ENCODE data around the gene TK2.
"Not testable (repeated sequence)": the region's sequence is repeated elsewhere in the genome, so short reads cannot be mapped to it uniquely, and the experiment has no call there.

TK2 gene

GRCh38 chr16:66502020-66502913, 47.7 kb downstream of the TK2 start:
- no peak for DNase-seq

DNA sequence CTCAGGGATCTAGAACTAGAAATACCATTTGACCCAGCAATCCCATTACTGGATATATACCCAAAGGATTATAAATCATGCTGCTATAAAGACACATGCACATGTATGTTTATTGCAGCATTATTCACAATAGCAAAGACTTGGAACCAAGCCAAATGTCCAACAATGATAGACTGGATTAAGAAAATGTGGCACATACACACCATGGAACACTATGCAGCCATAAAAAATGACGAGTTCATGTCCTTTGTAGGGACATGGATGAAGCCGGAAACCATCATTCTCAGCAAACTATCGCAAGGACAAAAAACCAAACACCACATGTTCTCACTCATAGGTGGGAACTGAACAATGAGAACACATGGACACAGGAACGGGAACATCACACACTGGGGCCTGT, 48.4 kb downstream of the TK2 start:
- not testable (repeated sequence) for DNase-seq

- not testable (repeated sequence) for DNase-seq
Measured at GRCh38 chr16:66497921-66498320, 52.0 kb downstream of the TK2 start.

DNA sequence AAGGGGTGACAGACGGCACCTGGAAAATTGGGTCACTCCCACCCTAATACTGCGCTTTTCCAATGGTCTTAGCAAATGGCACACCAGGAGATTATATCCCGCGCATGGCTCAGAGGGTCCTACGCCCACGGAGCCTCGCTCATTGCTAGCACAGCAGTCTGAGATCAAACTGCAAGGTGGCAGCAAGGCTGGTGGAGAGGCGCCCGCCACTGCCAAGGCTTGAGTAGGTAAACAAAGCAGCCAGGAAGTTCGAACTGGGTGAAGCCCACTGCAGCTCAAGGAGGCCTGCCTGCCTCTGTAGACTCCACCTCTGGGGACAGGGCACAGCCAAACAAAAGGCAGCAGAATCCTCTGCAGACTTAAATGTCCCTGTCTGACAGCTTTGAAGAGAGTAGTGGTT, 53.7 kb downstream of the TK2 start:
- not testable (repeated sequence) for DNase-seq

GRCh38 chr16:66495440-66495839, 54.5 kb downstream of the TK2 start:
- DNase-seq = no peak

- no peak for DNase-seq
Measured at GRCh38 chr16:66494916-66495315, 55.0 kb downstream of the TK2 start.

GRCh38 chr16:66493490-66494401, 56.2 kb downstream of the TK2 start:
- DNase-seq = no peak

DNA sequence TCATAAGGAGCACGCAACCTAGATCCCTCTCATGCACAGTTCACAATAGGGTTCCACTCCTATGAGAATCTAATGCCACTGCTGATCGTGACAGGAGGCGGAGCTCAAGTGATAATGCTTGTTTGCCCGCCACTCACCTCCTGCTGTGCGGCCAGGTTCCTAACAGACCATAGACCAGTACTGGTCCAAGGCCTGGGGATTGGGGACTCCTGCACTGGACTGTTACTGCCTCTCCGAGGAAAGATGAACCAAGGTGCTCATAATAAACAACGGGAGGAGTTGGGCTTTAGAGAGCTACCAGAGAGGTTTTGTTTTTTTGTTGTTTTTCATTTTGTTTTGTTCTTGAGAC, 58.2 kb downstream of the TK2 start:
- no peak for DNase-seq

- no peak for DNase-seq
Measured at GRCh38 chr16:66490774-66491715, 58.9 kb downstream of the TK2 start.

GRCh38 chr16:66489818-66490217, 60.1 kb downstream of the TK2 start:
- no peak for DNase-seq

- DNase-seq = no peak
Measured at GRCh38 chr16:66489385-66489784, 60.5 kb downstream of the TK2 start.

DNA sequence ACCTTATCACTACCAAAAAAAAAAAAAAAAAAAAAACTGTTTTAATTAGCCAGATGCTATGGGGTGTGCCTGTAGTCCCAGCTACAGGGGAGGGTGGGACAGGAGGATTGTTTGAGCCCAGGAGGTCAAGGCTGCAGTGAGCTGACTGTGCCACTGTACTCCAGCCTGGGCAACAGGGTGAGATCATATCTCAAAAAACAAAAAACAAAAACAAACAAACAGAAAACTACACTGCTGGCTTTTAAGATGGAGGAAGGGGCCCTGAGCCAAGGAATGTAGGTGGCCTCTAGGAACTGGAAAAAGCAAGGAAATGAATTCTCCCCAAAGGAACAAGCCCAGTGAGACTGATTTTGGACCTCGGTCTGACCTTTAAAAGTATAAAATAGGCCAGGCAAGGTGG, 61.4 kb downstream of the TK2 start:
- DNase-seq = no peak

DNA sequence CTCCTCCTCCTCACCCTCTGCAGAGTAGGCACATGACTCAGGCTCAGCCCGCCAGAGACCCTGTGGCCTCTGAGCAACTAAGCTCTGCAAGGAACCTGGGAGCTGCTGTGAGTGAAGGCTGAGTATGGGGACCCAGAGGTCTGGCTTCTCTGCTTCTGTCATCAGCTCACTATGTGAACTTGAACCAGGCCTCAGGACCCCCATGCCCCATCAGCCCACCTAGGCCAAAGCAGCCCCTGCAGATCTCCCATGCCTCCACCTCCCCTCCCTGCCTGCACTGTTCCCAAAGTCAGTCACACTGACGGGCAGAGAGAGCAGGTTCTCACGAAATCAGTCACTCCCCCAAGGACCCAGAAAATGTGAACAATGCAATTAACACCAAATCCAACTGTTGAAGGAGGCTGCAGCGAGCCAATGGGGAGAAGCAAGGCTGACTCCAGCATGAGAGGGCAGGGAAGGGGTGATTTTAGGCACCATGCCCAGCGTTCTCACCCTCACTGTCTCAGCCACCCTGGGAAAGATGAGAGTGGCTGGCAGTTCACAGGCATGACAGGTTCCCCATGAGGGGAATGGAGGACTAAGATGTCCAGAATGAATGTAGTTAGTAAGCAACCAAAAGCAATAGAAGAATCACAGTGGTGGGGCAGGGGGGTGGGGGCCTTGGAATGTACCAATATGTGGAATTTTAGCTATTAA, 62.2 kb downstream of the TK2 start:
- DNase-seq = no peak

- DNase-seq = no peak
Measured at GRCh38 chr16:66486773-66487579, 62.9 kb downstream of the TK2 start.

- no peak for DNase-seq
Measured at GRCh38 chr16:66486199-66486772, 63.6 kb downstream of the TK2 start.

DNA sequence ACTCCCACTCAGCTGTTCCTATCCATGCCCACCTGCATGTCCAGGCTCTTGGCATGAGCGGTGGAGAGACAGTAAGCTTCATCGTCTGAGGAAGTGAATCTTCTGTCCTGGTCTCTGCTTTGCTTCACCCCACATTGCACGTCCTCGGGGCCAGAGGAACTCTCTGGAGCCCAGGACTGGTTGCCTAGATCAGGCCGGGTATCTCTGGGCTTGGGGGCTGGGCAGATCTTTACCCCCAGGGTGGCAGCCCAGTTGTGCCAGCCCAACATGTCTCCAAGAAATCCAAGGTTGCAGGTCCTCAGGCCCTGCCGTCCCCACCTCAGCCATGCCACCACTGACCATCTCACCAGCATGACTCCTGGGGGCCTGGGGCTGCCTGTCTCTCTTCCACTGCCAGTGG, 64.5 kb downstream of the TK2 start:
- no peak for DNase-seq

DNA sequence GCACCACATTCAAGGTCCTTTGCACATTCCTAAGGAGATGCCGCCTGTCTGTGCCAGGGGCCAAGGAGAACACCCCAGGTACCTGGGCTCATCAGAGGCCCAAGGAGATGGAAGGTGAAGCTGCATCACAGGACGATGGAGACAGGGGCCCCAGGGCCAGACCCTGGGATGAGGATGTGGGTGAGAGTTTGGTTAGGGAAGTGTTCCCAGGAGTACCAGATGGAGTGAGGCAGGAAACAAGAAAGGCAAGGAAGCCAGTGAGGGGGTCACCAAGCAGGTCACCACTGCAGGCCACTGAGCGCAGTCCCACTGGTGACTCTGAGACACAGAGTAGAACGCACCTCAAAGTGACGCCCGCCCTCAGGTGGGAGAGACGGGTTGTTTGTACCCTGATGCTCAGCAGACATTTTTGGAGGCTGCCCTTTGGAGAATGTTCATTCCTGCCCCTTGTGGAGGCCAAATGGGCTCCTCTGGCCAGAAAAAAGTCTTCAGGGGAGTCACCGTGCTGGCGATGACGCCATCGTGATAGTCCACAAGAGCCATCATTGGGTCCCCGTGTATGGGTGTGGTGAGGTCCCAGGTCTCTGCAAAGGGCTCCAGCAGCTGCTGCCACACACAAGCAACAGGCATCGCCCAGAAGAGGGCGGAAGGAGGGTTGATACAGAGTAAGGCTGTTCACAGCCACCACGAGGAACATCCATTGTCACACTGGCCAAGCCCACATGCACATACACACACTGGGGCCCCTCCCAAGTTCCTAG, 65.3 kb downstream of the TK2 start:
- DNase-seq = no peak

DNA sequence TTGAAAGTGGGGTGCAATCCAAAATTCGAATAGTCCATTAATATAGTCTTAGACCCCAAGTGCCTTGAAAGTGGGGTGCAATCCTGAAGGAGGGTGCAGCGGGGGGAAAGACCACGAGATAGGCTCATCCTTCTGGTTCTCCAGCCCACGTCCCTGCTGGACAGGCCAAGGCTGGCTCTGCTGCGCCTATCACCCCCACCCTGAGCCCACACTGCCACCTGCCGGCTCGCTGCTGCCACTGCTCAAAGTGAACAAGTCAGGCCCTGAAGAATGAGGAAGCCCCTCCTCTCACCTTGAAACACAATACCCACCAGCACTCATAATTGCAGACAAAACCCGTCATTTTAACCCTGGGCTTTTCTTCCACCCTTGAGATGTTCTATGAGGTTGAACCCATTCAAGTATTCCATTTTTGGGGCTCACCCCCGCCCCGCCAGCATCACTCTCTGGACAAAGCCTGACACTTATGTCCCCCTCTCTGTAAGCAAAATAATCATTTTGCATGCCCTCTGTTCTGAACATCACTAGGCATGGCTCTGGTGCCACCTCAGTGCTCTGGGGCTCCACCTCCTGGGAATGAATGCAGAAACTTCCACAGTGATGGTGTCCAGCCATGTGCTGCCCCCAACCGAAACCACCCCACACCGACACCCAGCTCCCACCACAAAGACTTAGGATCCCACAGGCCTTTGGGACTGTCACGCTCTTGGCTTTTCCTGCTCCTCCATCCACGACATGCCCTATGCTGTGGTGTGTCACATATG, 66.1 kb downstream of the TK2 start:
- DNase-seq = no peak

DNA sequence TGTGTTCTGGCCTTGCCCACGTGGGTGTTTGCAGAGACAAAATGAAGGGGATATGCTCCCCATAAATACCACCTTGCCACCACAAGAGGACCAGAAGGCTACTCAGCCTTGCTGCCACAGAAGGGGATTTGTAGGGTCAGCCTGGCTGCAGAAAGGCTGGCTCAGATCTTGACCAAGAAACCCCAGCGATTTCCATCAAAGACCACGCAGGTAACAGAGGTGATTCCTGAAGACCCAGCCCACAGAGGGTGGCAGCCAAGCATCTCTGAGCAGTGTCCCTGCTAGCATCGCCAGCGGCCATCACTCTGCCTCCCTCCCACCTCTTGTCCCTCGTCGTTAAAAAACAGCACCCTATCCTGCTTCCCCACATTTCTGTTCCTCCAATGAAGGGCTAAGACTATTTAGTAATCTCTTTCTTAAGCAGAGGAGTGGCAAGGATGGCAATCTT, 68.0 kb downstream of the TK2 start:
- DNase-seq = no peak
